Cardiac muscle cell (in vitro differentiated cells and primary cell): ENCODE data around the gene CD248. TPM values are rescaled to one million over a fixed set of nuclear protein-coding genes. Genes with fewer than 3 reads are reported as not detected.

Experiments used
- DNase-seq, 2 donors: peaks; one replicate each; pipeline versions ENCODE4 v3.0.0 to v3.0.0-alpha.2; 2010 to 2017; ENCODE audit warnings: low read depth in 1 of 2, low spot score in 1 of 2
- H3K27ac ChIP-seq: fragments of 200-600 bp; sonication (generic); 2 replicates; pipeline ENCODE4 v1.5.1; 2016
- H3K27me3 ChIP-seq: fragments of 200-600 bp; sonication (generic); 2 replicates; pipeline ENCODE4 v1.6.0; 2016; ENCODE audit warnings: control low read depth
- H3K36me3 ChIP-seq: fragments of 200-600 bp; sonication (generic); 2 replicates; pipeline ENCODE4 v1.5.1; 2016; ENCODE audit warnings: control low read depth
- H3K4me1 ChIP-seq: fragments of 200-600 bp; sonication (generic); 2 replicates; pipeline ENCODE4 v1.8.1; 2017; ENCODE audit warnings: low read depth, mild to moderate bottlenecking, mixed run types
- H3K4me3 ChIP-seq: fragments of 200-600 bp; sonication (generic); 2 replicates; pipeline ENCODE4 v1.5.1; 2016; ENCODE audit warnings: mild to moderate bottlenecking
- H3K9me3 ChIP-seq: fragments of 200-600 bp; sonication (generic); 2 replicates; pipeline ENCODE4 v1.5.1; 2017; ENCODE audit warnings: low read depth, mild to moderate bottlenecking, control low read depth
- polyA plus RNA-seq: library from polyadenylated mRNA; unstranded; fragments of >200 nt; fragmentation: Nextera tagmentation; extraction: Ambion mirVana; gene quantifications from 2 replicates; pipeline ENCODE4 v1.2.1, GENCODE V29; 2016
- total RNA-seq: library from RNA; depleted of rRNA; stranded (reverse); fragments of >200 nt; gene quantifications from 2 replicates; pipeline ENCODE4 v1.2.3, GENCODE V29; 2016
- TF ChIP-seq, protein P1 (sequence below): IDR thresholded peaks from 2 replicates; pipeline ENCODE4 v1.5.1; 2012; ENCODE audit warnings: low read depth, mild to moderate bottlenecking, low read length

CD248 gene
- total and polyA plus RNA-seq, 2 experiments from 2014 or later = 11.4 to 20.2 TPM

DNA sequence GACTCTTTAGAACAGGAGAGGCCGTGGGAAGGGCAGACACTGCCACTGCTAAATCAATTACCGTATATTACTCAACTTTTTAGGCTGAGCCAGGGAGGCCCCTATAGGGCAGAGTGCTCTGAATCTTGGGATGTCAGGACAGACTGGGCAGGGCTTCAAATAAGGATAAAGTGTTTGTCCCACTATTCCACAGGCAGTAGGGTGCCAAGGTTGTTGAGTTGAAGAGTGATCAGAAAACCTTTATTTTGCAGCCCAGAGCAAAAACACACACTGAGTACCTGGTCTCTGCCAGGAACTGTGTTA lies 32.2 kb upstream of the CD248 start:
- Histone ChIP-seq H3K9me3 (no peaks in the 10 kb centered on the region), H3K27ac (no peak overlapping the region), H3K27me3 (no peaks in the 10 kb centered on the region), H3K36me3 (no peaks in the 10 kb centered on the region), H3K4me1 (peaks cover 14% of the 10 kb centered on the region), H3K4me3 (no peak overlapping the region)
- TF ChIP-seq, protein P1, sequence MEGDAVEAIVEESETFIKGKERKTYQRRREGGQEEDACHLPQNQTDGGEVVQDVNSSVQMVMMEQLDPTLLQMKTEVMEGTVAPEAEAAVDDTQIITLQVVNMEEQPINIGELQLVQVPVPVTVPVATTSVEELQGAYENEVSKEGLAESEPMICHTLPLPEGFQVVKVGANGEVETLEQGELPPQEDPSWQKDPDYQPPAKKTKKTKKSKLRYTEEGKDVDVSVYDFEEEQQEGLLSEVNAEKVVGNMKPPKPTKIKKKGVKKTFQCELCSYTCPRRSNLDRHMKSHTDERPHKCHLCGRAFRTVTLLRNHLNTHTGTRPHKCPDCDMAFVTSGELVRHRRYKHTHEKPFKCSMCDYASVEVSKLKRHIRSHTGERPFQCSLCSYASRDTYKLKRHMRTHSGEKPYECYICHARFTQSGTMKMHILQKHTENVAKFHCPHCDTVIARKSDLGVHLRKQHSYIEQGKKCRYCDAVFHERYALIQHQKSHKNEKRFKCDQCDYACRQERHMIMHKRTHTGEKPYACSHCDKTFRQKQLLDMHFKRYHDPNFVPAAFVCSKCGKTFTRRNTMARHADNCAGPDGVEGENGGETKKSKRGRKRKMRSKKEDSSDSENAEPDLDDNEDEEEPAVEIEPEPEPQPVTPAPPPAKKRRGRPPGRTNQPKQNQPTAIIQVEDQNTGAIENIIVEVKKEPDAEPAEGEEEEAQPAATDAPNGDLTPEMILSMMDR = no peak
- DNase-seq = no peak

DNA sequence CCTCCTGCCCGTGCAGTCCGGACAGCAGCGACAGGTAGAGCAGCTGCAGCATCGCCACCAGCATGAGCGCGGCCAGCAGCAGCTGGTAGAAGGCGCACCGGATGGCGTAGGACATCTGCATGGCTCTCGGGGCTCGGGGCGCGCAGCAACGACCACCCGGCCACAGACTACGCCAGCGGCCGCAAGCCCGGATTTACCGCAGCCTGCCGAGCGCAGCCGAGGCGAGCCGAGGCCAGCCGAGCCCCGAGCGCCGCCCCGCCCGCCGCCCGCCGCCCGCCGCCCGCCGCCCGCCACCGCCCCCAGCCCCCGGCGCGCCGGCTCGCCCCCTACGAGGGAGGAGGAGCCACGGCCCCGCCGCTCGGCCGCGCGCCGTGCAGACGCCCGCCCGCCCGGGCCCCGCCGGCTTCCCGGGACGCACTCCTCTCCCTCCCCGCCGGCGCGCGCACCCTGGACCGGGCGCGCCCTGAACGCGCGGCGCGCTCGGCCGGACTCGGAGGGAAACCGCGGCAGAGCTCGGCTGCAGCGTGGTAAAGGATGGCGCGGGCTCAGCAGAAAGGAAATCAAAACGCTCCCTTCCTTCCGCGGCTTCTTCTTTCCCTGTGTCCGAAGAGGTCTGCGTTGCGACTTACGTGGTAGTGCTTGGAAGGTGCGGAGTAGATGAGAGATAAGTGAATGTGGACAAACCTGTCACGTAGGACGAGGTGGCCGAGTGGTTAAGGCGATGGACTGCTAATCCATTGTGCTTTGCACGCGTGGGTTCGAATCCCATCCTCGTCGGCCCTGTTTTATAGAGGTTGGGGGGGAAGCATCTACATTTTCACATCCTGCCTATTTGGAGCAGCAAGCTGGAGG lies 30.8 kb upstream of the CD248 start, which contains the start of gene B4GAT1:
Gene B4GAT1 (minus strand): TSS at position 205 of the 852 bp plus-strand sequence. CDS start 84 bp downstream, at position 121.
- H3K36me3 ChIP-seq = no peaks in the 10 kb centered on the region

DNA sequence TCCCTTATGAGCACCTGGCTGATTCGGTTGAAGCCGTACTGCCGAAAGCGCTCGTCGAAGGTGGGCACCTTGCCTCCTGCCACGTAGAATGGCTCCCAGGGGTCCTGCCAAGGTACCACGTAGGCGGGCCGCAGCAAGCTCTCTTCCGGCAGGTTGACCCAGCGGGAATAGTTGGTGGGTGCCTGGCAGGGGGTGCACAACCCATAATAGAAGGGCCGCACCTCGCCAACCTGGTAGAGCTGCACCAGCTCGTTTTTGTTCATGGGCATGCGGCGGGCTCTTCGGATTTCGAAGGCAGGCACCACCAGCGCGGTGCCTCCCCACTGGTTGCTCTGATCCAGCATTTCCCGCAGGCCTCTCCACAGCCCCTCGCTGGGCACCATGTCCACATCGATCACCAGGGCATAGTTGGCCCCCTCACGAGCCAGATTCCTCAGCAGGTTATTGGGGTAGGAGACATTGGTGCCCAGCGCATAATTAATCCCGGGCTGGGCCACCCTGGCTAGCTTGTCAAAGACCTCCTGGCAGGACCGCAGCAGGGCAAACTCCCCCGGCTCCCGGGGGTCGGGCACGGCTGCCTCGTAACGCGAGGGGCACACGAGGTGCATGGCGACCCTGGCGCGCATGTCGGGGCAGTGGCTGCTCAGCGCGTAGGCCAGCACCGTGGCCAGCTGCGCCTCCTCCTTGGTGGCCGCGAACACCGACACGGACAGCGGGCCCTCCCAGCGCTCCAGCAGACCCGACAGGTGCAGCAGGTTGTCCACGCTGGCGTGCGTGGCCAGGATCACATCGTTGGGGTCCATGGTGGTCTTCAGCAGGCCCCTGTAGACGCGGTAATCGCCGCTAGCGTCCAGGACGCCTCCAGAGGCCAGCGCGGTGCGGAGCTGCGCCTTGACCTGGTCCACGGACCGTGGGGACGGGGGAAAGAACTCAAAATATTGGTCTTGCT lies 29.9 kb upstream of the CD248 start:
- TF ChIP-seq, protein P1 = no peak
- no peaks in the 10 kb centered on the region for H3K27me3 ChIP-seq
- peak overlapping the region; percentile 70 for H3K4me3 ChIP-seq
- H3K9me3 ChIP-seq = no peaks in the 10 kb centered on the region
- no peak for DNase-seq
- peak overlapping the region; percentile 88 for H3K27ac ChIP-seq
- no peaks in the 10 kb centered on the region for H3K36me3 ChIP-seq
- peaks cover 14% of the 10 kb centered on the region for H3K4me1 ChIP-seq

More for the DNA sequence above, 30.8 kb upstream of the CD248 start, which contains the start of gene B4GAT1:
- TF ChIP-seq, protein P1 = no peak
- Histone ChIP-seq H3K4me3 (peak within 1 kb of the TSS; percentile 70), H3K4me1 (peaks cover 14% of the 10 kb centered on the region), H3K9me3 (no peaks in the 10 kb centered on the region), H3K27me3 (no peaks in the 10 kb centered on the region), H3K27ac (peak within 1 kb of the TSS; percentile 88)
- DNase-seq = peak; percentile 83 to 88

DNA sequence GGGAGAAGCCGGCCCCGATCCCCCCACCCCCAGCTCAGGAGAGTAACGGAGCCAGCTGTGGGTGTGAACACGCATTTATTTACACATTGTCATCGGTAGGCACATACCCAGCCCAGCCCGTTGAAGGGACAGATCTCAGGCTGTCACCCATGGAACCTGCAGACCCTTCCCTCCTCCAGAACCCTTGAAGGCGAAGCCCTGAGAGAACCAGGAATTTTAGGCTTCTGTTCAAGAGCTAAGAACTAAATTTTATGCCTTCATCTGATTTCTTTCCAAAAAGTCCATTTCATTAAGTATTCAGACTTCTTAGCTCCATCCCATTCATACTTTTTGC lies 28.4 kb upstream of the CD248 start:
- Histone ChIP-seq H3K27me3 (no peaks in the 10 kb centered on the region), H3K4me3 (peak overlapping the region; percentile 70), H3K27ac (peak overlapping the region; percentile 85), H3K4me1 (peaks cover 14% of the 10 kb centered on the region), H3K9me3 (no peaks in the 10 kb centered on the region), H3K36me3 (peaks cover 10% of the 10 kb centered on the region)
- TF ChIP-seq, protein P1 = no peak
- DNase-seq = no peak

DNA sequence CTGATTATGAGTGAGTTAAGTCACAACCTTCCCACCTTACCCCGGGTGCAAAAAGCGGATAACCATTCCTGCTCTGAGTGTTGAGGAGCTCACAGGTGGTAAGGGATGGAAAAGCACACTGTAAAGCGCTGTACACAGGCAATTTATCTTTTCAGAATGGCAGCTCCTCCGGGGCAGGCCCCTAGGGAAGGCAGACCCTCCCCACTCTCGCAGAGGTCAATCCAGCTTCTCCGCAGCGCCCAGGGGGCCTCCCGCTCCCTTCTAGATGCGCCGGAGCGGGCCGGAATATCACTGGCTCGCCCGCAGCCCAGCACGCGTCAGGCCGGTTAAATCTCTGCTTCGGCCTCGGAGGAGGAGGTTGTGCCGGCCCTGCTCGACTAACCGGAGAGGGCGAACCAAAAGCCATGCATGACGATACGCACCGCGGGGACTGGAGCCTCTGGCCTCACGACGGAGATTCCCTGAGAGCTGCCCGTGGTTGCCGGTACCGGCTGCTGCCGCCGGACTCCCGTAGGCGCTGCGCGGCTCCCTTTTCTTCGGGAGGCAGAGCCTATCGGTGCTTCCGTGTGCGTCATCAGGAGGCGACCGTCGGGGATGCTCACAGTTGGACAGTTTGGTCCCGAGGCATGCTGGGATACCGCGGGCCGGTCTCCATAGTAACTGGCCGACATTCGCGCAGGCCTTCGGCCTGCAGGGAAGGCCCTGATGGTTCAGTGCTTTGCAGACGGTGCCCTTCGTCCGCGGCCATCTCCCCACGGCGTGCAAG lies 27.9 kb upstream of the CD248 start, which contains the start of gene BRMS1:
Gene BRMS1 (minus strand): TSS at position 555 of the 766 bp plus-strand sequence. CDS start 2,870 bp downstream, outside the sequence.
- peak within 1 kb of the TSS; percentile 70 for H3K4me3 ChIP-seq
- peak within 1 kb of the TSS; percentile 85 for H3K27ac ChIP-seq
- H3K4me1 ChIP-seq = peaks cover 14% of the 10 kb centered on the region
- H3K9me3 ChIP-seq = no peaks in the 10 kb centered on the region
- peak; percentile 98 for DNase-seq
- H3K36me3 ChIP-seq = peaks cover 12% of the 10 kb centered on the region
- no peaks in the 10 kb centered on the region for H3K27me3 ChIP-seq
- TF ChIP-seq, protein P1 = no peak
